22Rv1 (cell line): Measurements from ENCODE around the gene SLC25A31.

Experiments
- H3K27ac ChIP-seq: fragments of 450-650 bp; 2 replicates; pipeline ENCODE4 v1.5.1; 2017
- CTCF ChIP-seq: fragments of 450-650 bp; IDR thresholded peaks from 2 replicates; pipeline ENCODE4 v1.5.1; 2017; ENCODE audit warnings: mild to moderate bottlenecking
- ZFX ChIP-seq: fragments of 450-650 bp; IDR thresholded peaks from 2 replicates; pipeline ENCODE4 v1.6.1; 2017; ENCODE audit warnings: antibody characterized with exemption, borderline replicate concordance

SLC25A31 gene

DNA sequence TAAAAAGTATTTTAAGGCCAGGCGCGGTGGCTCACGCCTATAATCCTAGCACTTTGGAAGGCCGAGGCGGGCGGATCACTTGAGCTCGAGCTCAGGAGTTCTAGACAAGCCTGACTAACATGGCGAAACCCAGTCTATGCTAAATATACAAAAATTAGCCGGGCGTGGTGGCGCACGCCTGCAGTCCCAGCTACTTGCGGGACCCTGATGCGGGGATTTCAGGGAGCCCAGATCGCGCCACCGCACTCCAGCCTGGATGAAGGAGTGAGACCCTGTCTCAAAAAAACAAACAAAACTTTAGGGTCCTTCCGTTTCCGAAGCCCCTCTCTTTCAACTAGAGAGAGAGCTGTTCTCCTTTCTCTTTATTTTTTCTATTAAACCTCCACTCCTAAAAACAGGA lies 1.2 kb downstream of the SLC25A31 start:
- H3K27ac ChIP-seq: no peak overlapping the region
- no peak for TF ChIP-seq CTCF
- TF ChIP-seq ZFX: no peak

DNA sequence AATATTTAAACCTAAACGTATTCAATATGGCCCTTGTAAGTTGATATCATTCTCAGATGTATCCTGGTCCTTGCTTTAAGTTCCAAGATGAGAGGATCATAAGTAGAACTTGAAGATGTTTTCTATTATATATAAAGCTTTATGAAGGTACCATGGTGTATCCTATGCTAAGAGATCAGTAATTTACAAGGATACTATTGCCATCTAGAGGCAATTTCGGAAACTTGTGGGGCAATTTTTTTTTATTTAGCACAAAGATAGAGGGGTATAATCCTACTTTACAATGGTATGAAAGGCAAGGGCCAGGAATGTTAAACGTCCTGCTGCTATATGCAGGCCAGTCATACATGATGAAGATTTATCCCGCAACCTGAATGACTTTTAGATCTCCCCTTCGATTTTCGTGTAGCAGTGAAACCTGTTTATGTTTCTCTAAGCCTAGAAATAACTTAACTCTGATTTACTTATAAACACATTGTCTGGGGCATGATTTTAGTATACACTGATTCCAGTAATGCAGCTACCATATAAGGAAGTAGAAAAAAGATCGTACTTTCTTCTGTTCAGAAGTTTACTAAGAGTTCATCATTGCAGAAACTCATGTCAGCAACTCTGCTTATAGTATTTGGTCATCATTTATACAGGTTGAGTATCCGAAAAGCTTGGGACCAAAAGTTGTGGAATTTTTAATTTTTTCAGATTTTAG lies 2.6 kb downstream of the SLC25A31 start:
- no peak overlapping the region for H3K27ac ChIP-seq
- TF ChIP-seq CTCF (peak; percentile 78), ZFX (no peak)

DNA sequence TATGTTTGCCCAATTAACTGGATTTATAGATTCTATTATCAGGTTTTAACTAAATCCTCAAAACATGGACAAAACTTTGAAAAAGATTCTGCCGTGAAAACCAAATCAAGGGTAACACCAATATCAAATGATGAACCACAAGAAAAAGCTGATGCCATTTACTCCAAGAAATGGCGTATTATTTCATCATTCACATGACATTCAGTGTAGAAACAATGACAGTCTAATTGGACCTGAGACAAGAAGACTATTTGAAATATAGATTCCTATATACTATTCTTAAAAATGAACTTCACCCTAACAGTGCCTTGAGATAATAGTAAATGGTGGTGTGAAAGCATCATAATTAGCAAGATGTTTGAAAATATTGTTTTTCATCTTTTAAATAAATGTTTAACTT lies 4.8 kb downstream of the SLC25A31 start:
- H3K27ac ChIP-seq: no peak overlapping the region
- TF ChIP-seq CTCF (no peak), ZFX (no peak)

DNA sequence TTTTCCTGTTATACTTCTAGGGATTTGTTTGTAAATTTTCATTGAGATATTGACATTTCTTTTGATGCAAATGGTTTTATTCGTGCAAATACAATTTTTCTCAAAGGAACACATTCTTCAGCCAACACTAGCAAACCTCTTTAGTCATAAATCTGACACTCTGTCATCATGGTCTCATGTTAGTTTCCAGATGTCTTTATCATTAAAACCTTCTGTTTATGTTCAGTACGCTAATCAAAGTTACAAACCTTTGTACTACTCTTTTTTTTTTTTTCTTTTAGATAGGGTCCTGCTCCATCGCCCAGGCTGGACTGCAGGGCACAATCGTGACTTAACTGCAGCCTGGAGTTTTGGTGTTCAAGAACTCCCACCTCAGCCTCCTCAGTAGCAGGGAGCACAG lies 7.1 kb downstream of the SLC25A31 start:
- no peak for TF ChIP-seq CTCF
- no peak for TF ChIP-seq ZFX
- no peak overlapping the region for H3K27ac ChIP-seq

DNA sequence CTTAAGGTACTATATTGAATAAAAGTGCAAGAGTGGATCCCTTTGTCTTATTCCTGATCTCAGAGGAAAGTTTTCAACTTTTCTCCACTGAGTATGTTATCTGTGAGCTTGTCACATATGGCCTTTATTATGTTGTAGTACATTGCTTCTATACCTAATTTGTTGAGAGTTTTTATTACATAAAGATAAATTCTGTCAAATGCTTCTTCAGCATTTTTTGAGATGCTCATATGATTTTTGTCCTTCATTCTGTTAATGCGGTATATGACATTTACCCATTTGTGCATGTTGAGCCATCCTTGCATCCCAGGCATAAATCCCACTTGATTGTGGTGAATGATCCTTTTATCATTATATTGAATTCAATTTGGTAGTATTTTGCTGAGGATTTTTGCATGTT lies 11.0 kb downstream of the SLC25A31 start:
- H3K27ac ChIP-seq: no peak overlapping the region
- TF ChIP-seq ZFX: no peak
- no peak for TF ChIP-seq CTCF

- H3K27ac ChIP-seq: no peak overlapping the region
- TF ChIP-seq CTCF (no peak), ZFX (no peak)
These were observed 17.7 kb downstream of the SLC25A31 start for GRCh38 chr4:127747883-127748282.

- no peak for TF ChIP-seq ZFX
- TF ChIP-seq CTCF: no peak
- H3K27ac ChIP-seq: no peak overlapping the region
These were observed 18.8 kb downstream of the SLC25A31 start for GRCh38 chr4:127748957-127749356.
